ACC112 (cell line): ENCODE results near the gene GPR37.

ENCODE experiments used
- H2AFZ ChIP-seq: fragments of 200-600 bp; sonication (generic); one replicate; pipeline ENCODE4 v1.6.0; 2017; ENCODE audit warnings: antibody characterized with exemption, low read length; ENCODE audit not compliant: unreplicated experiment
- H3K27ac ChIP-seq: fragments of 200-600 bp; sonication (generic); 2 replicates; pipeline ENCODE4 v1.5.1; 2014; ENCODE audit warnings: low read depth, mild to moderate bottlenecking, antibody characterized with exemption, low read length, moderate library complexity
- H3K27me3 ChIP-seq: fragments of 200-600 bp; sonication (generic); 2 replicates; pipeline ENCODE4 v1.6.1; 2014; ENCODE audit warnings: mild to moderate bottlenecking, antibody characterized with exemption, low read length, moderate library complexity, mixed read lengths; ENCODE audit not compliant: insufficient read depth
- H3K36me3 ChIP-seq: fragments of 200-600 bp; sonication (generic); 2 replicates; pipeline ENCODE4 v1.6.1; 2016; ENCODE audit warnings: mild to moderate bottlenecking, antibody characterized with exemption, low read length, moderate library complexity, mixed read lengths; ENCODE audit not compliant: insufficient read depth
- H3K4me1 ChIP-seq: fragments of 200-600 bp; sonication (generic); one replicate; pipeline ENCODE4 v1.6.1; 2016; ENCODE audit warnings: low read length, mixed read lengths; ENCODE audit not compliant: insufficient read depth, unreplicated experiment, control insufficient read depth
- H3K4me3 ChIP-seq: fragments of 200-600 bp; sonication (generic); 2 replicates; pipeline ENCODE4 v1.5.1; 2014; ENCODE audit warnings: mild to moderate bottlenecking, low read depth, low read length
- H3K79me2 ChIP-seq: fragments of 200-600 bp; sonication (generic); one replicate; pipeline ENCODE4 v1.6.0; 2016; ENCODE audit warnings: low read length; ENCODE audit not compliant: control insufficient read depth, unreplicated experiment, insufficient read depth

The GPR37 gene

DNA sequence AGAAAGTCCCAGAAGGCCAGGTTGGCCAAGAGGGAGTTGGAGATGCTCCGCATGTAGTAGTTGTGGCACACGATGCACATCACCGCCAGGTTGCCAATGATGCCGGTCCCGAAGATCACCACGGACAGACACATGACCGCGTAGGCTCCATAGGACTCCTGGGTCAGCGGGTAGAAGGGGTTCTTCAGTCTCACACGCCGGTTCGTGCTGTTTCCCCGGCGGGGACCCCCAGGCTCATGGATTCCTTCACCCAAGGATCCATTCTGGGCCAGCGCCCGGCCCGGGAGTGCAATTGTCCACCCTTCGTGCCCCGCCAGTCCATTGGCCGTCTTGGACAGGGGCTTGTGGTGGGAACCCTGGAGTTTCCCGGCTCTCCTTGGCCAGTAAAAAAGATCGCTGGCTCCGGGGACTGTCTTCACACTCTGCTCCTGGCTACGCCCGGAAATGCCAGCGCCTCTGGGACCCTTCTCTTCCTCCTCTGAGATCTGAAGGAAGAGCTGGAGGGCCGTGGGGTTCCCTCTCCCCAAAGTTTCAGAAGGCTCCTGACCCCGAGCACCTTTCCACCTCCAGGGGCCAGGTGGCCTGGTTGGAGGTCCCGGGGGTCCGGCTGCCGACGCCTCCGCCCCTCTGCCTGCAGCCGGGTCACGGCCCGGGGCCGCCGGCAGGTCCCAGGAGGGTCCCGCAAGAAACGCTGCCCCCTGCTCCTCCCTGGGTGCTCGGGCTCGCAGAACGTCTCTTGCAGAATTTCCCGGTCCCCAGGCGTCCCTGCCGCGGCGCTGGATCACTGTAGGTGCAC is 1.3 kb downstream of the GPR37 start:
- Histone ChIP-seq H3K79me2 (no peaks in the 10 kb centered on the region), H2AFZ (no peak overlapping the region), H3K27me3 (peaks cover 62% of the 10 kb centered on the region), H3K4me1 (no peaks in the 10 kb centered on the region), H3K36me3 (no peaks in the 10 kb centered on the region), H3K4me3 (no peak overlapping the region), H3K27ac (no peak overlapping the region)

DNA sequence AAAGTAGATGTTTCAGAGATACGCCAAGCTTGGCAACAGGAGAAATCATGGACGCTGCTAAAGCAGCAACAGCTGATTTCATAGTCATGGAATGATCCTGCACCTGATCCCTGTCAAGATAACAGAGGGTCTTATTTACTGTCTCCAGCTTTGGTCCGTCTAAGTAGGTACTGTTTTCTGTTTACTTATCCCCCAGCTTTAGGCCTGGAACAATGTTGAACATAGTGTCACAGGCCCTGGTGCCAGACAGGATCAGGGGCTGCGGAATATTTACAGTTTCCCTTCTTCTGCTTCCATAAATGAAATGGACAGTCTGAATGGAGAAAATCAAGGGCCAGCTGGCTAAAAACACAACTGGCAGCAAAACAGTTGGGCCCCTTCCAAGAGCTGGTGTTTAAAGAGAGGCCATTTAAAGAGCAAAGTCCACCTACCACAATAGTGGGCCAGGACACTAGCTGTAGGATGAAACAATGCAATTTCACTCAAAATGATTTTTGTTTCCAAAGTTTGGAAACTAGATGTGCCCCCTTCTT is 2.9 kb downstream of the GPR37 start:
- H3K79me2 ChIP-seq = no peaks in the 10 kb centered on the region
- H3K4me3 ChIP-seq = no peak overlapping the region
- peaks cover 54% of the 10 kb centered on the region for H3K27me3 ChIP-seq
- H3K27ac ChIP-seq = no peak overlapping the region
- H3K36me3 ChIP-seq = no peaks in the 10 kb centered on the region
- H2AFZ ChIP-seq = no peak overlapping the region
- H3K4me1 ChIP-seq = no peaks in the 10 kb centered on the region

DNA sequence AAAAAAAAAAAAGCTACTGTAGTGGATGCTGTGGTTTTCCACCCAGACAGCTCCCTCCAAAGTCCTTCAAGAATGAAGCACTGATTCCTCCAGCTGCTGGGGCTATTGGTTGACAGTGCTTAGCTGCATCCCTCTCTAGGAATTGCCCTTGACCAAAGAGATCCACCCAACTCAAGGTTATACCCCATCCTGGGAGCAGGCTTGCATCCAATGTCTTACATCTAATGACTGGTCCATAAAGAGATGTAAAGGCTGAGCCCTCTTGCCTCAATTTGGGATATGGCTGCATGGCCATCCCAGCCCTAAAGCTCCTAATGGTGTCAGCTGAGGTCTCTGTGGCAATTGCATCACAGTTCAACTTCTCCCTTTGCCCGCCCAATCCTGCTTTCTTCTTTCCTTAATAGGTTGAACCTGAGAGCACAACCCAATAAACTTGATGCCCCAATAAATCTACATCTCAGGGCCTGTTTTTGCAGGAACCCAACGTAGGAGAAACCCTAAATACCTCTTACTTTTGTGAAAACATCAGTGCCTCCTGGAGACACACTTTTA is 4.4 kb downstream of the GPR37 start:
- H3K27me3 ChIP-seq = peaks cover 43% of the 10 kb centered on the region
- no peaks in the 10 kb centered on the region for H3K36me3 ChIP-seq
- H3K4me1 ChIP-seq = no peaks in the 10 kb centered on the region
- no peak overlapping the region for H2AFZ ChIP-seq
- no peak overlapping the region for H3K4me3 ChIP-seq
- no peak overlapping the region for H3K27ac ChIP-seq
- no peaks in the 10 kb centered on the region for H3K79me2 ChIP-seq

DNA sequence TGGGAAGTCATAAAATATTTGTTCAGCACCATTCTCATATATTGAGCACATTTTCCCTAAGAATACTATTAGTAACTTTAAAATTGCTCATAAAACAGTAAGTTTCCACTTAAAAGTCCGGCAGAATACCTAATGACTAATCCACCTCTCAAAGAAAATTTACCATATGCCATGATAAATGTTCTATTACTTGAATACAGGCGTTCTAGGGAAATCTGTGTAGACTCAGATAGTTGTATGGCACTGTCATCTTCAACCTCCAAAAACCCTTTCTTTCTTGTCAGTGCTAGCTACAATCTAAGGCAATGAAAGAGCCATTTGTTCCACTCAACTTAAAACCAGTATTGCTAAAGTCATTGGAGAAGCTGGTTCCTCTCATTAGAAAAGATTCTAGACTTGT is 7.3 kb downstream of the GPR37 start:
- Histone ChIP-seq H3K79me2 (no peaks in the 10 kb centered on the region), H2AFZ (no peak overlapping the region), H3K36me3 (no peaks in the 10 kb centered on the region), H3K27me3 (peaks cover 26% of the 10 kb centered on the region), H3K4me3 (no peak overlapping the region), H3K27ac (no peak overlapping the region), H3K4me1 (no peaks in the 10 kb centered on the region)

DNA sequence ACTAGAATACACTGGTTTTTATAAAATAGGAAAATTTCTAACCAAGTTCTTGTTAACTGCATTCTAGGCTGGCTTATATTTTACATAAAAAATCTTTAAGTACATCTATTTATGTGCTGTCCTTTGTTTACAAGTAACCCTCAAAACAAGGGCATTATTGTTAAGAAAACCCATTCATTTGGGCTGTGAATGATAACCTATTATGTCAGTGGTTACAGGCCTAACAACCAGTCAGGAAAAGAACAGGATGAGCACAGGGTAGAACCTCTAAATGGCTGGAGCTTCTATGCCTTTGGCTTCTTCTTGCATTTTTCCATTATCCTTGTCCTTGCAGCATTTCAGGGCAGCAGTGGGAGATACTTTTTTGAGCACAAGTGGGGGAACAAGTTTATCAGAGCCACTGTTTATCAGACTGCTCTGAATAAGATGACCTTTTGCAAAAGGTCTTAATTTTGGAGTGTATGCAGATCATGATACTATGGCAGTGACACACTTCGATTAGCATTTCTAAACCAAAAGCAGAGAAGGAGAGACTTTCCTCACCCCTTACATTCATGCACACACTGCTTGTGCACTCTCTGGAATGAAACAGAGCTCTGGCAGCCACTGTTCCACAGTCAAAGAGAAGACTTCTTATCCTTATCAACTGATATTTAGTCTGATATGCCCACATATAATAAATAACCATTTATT is 10.9 kb downstream of the GPR37 start:
- Histone ChIP-seq H3K27ac (no peak overlapping the region), H3K79me2 (no peaks in the 10 kb centered on the region), H3K27me3 (0 out of 2 replicates have a peak, but pooled peaks cover 9% of the 10 kb centered on the region), H3K36me3 (no peaks in the 10 kb centered on the region), H3K4me1 (no peaks in the 10 kb centered on the region), H3K4me3 (no peak overlapping the region), H2AFZ (no peak overlapping the region)

DNA sequence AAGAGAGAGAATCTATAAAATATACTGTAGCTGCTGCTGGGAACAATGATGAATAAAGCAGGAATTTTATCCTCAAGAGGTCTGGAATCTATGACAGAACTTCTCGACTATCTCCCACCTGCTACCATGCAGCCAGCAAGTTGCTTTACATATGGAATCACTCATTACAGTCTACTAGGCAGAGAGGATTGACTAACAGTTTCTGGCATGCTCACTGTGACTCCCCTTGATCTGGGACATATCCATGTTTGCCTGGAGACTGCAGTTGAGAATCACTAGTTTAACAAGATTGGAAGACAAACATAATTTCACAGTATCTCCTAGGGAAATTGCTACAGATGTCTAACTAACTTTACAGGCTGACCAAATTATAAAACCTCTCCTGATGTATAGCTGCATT is 13.3 kb downstream of the GPR37 start:
- no peaks in the 10 kb centered on the region for H3K4me1 ChIP-seq
- 0 out of 2 replicates have a peak, but pooled peaks cover 9% of the 10 kb centered on the region for H3K27me3 ChIP-seq
- H3K36me3 ChIP-seq = no peaks in the 10 kb centered on the region
- no peak overlapping the region for H2AFZ ChIP-seq
- H3K27ac ChIP-seq = no peak overlapping the region
- H3K4me3 ChIP-seq = no peak overlapping the region
- no peaks in the 10 kb centered on the region for H3K79me2 ChIP-seq

DNA sequence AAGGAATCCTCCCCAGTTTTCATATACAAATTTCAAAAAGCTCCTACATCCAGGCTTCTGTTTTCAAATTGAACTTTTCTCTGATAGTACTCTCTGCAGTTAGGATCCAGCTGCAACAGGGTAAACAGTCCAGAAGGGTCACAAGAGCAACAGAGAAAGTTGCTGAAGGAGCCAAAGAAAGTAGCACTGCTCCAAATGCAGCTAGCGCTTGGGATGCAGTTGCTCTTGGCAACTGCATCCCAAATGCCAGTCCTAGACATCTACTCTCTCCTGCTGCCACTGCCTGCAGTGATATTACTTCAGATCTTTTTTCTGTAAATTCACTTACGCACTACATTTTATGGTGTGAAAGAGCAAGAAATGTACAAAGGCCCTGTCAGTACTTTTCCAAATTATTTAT is 14.6 kb downstream of the GPR37 start:
- Histone ChIP-seq H2AFZ (no peak overlapping the region), H3K4me1 (no peaks in the 10 kb centered on the region), H3K79me2 (no peaks in the 10 kb centered on the region), H3K27me3 (0 out of 2 replicates have a peak, but pooled peaks cover 9% of the 10 kb centered on the region), H3K27ac (no peak overlapping the region), H3K36me3 (no peaks in the 10 kb centered on the region), H3K4me3 (no peak overlapping the region)

DNA sequence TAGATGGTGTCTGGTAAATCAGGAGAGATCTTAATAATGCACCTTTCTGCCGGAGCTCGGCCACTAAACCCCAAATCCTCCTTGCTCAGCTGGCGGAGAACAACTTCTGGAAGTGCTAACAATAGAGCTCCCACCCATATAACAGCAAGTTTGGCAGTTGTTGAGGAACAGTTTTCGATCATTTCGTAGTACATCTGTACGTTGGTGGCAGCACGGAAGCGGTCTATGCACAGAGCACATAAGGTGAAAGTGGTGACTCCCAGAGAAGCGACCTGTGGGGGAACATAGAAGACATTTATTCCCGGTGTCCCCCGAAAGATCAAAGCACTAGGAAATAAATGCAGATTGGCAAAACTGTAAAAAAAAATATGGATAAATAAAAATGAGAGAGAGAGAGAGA is 18.5 kb downstream of the GPR37 start:
- Histone ChIP-seq H2AFZ (no peak overlapping the region), H3K4me1 (no peaks in the 10 kb centered on the region), H3K79me2 (no peaks in the 10 kb centered on the region), H3K27ac (no peak overlapping the region), H3K4me3 (no peak overlapping the region), H3K27me3 (no peaks in the 10 kb centered on the region), H3K36me3 (no peaks in the 10 kb centered on the region)

DNA sequence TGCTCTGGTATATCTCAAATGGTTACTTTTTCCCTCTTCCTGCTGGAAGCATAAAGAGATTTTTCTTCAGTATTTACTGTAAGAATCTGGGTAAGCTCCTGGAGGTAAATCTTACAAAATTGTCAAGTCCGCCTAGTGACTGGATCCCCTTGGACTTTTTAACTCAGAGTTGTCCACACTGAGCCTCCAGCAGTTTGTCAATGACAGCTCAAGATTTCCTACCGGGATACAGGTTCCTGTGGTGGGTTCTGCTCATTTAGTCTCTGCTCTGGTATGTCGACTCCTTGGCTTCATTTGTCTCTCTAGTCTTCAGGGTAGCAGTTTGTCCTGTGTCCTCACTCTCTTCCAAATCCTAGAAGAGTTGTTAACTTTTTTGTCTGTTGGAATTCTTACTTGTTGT is 27.0 kb downstream of the GPR37 start:
- H3K4me3 ChIP-seq = no peak overlapping the region
- no peak overlapping the region for H2AFZ ChIP-seq
- no peaks in the 10 kb centered on the region for H3K4me1 ChIP-seq
- no peaks in the 10 kb centered on the region for H3K36me3 ChIP-seq
- H3K27me3 ChIP-seq = no peaks in the 10 kb centered on the region
- H3K79me2 ChIP-seq = no peaks in the 10 kb centered on the region
- H3K27ac ChIP-seq = no peak overlapping the region

DNA sequence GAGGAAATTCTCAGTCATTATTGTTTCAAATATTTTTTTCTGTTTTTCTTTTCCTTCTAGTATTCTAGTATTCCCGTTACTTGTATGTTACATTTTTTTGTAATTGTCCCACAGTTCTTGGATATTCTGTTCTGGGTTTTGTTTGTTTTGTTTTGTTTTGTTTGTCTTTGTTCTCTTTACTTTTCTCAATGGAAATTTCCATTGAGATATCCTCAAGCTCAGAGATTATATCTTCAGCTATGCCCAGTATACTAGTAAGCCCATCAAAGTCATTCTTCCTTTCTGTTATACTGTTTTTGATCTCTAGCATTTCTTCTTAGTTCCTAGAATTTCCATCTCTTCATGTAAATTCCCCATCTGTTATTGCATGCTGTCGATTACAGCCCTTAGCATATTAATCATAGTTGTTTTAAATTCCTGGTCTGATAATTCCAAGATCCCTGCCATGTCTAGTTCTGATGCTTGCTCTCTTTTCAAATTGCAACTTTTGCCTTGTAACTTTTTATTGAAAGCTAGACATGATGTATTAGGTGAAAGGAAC is 27.8 kb downstream of the GPR37 start:
- H2AFZ ChIP-seq = no peak overlapping the region
- H3K27me3 ChIP-seq = no peaks in the 10 kb centered on the region
- no peaks in the 10 kb centered on the region for H3K36me3 ChIP-seq
- no peaks in the 10 kb centered on the region for H3K4me1 ChIP-seq
- no peaks in the 10 kb centered on the region for H3K79me2 ChIP-seq
- H3K4me3 ChIP-seq = no peak overlapping the region
- no peak overlapping the region for H3K27ac ChIP-seq
